Suppressor macrophage treated with lipopolysaccharide for 1 hour (primary cell): ENCODE results near the gene HSBP1L1.
A peak's percentile ranks its signal among the peaks of the same experiment; 100 is the strongest.
"Not testable (repeated sequence)": the region's sequence is repeated elsewhere in the genome, so short reads cannot be mapped to it uniquely, and the experiment has no call there.

ENCODE experiments used
- DNase-seq, 3 donors: peaks; one replicate each; pipeline ENCODE4 v3.0.0-alpha.2; 2020 to 2022

Gene HSBP1L1

DNA sequence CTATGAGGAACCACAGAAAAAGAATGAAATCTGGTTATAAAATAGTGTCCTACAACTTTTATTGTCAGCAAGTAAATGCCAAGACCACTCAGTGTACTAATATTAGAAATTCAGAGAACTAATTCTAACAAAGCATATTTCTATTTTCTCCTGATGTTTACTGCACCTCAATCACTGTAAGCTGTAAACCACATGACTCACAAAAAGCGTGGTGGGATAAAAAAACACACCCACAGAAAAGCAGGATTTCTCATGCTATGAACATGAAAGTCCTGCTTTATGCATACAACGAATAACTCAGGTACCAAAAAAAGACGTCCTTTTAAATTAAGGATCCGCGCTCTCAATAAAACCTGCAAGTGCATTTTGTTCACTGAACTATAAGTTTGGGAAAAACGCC lies 23.1 kb downstream of the HSBP1L1 start:
- DNase-seq = peak; percentile 21 to 55 (median 37)

DNA sequence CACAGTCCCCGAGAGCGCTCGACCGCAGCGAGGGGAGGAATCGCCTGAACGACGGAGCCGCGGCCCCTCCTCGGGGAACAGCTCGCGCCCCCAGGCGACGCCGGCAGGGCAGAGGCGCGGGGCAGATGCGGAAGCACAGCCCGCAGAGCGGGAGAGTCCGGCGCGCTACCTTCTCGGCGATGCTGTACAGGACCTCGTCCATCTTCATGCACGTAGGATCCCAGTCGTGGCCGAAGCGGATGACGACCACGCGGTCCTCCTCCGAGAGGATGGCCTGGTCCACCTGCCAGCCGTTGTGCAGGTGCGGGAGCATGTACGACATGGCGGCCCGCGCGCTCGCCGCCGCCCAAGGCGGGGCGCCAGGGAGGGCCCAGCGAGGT lies 23.6 kb downstream of the HSBP1L1 start:
- DNase-seq = peak; percentile 64 to 83 (median 66)

- peak; percentile 85 to 94 (median 88) for DNase-seq
Measured at GRCh38 chr18:79988451-79989194, 24.2 kb downstream of the HSBP1L1 start, which contains the start of gene TXNL4A. Gene TXNL4A, minus strand, starts transcription at chr18:79988563. Its CDS starts 171 bp downstream, at chr18:79988392.

- DNase-seq = no peak
Measured at GRCh38 chr18:79989195-79989497, 24.7 kb downstream of the HSBP1L1 start.

- no peak for DNase-seq
Measured at GRCh38 chr18:79991494-79991893, 27.1 kb downstream of the HSBP1L1 start.

- DNase-seq = peak; percentile 27 to 34 (median 29)
Measured at GRCh38 chr18:79999701-80000100, 35.3 kb downstream of the HSBP1L1 start.

DNA sequence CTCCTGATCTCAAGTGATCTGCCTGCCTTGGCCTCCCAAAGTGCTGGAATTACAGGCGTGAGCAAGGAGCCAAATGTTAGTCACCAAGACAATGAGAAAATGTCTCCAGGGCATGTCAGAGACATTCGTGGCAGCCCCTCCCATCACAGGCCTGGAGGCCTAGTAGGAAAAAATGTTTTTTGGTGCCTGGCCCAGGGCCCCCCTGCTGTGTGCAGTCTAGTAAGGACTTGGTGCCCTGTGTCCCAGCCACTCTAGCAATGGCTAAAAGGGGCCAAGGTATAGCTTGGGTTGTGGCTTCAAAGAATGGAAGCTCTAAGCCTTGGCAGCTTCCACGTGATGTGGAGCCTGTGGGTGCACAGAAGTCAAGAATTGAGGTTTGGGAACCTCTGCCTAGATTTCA lies 36.4 kb downstream of the HSBP1L1 start:
- peak in 1 of 3 donors; percentile 10 for DNase-seq

DNA sequence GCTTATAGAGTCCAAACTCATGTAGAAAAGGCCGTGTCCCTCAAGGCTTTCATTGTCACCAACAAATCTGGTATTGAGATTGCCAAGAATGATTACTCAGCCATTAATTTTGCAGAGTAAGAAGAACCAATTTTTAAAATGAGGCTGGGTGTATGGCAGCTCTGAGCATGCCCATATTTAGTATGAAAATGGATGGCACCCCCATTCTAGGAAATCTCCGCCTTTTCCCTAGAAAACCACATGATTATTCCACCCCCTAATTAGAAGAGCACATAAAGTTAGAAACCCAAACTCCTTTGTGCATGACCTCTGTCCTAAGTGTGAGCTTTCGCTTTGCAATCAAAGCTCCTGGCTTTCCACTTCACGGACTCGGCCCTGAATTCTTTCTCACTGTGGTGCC lies 38.0 kb downstream of the HSBP1L1 start:
- no peak for DNase-seq

DNA sequence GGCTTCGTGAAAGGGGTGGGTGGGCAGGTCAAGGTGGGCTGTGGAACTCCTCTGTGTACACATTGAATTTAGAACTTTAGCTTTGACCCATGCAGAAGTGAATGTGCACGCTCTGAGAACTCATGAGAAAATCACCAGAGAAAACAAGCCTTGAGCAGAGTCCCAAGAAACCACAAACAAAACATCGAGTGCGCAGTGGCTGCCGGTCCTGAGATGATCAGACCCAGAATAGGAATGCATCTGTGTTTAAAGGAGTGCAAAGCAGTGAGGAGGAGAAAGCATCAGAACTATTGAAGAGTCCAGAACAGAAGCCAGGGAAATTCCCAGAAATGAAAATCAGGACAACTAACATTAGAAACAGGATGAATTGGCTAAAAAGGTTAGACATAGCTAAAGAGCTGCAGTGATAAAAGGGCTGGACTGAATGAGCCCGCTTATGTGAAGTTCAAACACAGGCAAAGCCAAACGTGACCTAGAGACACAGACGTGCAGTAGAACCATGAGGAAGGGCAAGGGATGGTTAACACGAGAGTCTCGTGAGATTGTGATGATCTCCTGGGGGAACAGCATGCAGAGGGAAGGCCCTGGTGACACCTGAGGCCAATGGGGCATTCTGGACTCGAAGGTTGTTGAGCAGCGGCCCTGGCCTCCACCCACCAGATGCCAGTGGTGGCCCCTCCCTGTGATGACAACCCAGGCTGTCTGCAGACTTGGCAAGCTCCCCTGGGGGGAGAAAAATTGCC lies 40.3 kb downstream of the HSBP1L1 start:
- no peak for DNase-seq

- DNase-seq = no peak
Measured at GRCh38 chr18:80006724-80007123, 42.3 kb downstream of the HSBP1L1 start.

DNA sequence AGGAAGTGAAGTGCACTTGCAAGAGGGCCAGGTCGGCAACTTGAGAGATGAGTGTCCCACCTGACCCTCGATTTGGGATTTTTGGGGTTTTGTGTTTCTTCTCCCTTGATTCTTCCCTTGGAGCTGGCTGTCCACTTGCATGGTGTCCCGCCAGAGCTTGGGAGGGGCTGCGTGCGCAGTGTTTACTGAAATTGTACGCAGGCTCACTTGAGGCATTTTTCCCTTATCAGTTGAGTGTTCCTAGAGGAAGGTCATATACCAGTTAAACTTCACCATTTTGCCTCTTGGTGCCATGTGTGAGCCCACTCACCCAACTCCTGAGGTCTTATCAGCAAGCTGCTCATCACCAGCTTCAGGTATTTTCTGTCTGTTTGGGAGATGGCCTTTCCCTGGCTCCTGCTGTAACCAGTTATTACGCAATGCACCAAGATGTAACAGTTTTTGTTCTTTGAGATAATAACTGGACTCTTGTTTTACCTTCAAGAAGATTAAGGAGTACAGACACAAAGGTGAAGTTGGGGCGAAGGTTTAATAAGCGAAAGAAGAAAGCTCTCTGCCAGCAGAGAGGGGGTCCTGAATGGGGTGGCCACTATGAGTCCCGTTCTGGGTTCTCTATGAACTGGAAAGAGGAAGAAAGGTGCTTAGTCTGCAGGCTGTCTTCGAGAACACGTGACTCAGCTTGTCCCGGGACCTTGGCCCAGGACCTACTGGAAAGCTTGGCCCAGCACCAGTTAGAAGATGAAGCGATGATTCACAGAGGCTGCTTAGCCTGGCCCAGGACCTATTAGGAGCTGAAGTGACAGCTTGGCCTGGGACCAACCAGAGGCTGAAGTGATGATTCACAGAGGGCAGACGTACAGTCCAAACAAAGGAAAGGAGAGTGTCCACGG lies 45.5 kb downstream of the HSBP1L1 start:
- no peak for DNase-seq

GRCh38 chr18:80010551-80010906 lies 46.1 kb downstream of the HSBP1L1 start:
- DNase-seq = no peak

- DNase-seq = not testable (repeated sequence)
Measured at GRCh38 chr18:80011496-80012137, 47.2 kb downstream of the HSBP1L1 start.

DNA sequence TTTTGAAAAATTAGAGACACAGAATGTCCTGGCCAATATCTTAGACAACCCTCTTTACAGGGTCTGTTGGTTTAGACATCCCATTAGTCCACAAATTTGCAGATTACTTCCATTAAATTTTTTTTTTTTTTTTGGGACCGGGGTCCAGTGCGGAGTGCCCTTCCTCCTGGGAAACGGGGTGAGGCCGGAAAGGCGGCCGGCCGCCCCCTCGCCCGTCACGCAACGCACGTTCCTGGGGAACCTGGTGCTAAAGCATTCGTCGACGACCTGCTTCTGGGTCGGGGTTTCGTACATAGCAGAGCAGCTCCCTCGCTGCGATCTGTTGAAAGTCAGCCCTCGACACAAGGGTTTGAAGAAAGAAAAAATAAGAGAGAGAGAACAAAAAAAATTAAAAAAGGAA lies 48.3 kb downstream of the HSBP1L1 start:
- no peak for DNase-seq
